GM18519 (cell line): ENCODE results near the gene LRPPRC.
A peak's percentile ranks its signal among the peaks of the same experiment; 100 is the strongest.
"Not testable (repeated sequence)": the region's sequence is repeated elsewhere in the genome, so short reads cannot be mapped to it uniquely, and the experiment has no call there.

Experiments used
- ATAC-seq: cut with Tn5 transposase; IDR thresholded peaks from one replicate; pipeline ENCODE4 v1.9.1; 2021; ENCODE audit warnings: mild to moderate bottlenecking, moderate library complexity; ENCODE audit not compliant: unreplicated experiment, low FRiP score

The LRPPRC gene

DNA sequence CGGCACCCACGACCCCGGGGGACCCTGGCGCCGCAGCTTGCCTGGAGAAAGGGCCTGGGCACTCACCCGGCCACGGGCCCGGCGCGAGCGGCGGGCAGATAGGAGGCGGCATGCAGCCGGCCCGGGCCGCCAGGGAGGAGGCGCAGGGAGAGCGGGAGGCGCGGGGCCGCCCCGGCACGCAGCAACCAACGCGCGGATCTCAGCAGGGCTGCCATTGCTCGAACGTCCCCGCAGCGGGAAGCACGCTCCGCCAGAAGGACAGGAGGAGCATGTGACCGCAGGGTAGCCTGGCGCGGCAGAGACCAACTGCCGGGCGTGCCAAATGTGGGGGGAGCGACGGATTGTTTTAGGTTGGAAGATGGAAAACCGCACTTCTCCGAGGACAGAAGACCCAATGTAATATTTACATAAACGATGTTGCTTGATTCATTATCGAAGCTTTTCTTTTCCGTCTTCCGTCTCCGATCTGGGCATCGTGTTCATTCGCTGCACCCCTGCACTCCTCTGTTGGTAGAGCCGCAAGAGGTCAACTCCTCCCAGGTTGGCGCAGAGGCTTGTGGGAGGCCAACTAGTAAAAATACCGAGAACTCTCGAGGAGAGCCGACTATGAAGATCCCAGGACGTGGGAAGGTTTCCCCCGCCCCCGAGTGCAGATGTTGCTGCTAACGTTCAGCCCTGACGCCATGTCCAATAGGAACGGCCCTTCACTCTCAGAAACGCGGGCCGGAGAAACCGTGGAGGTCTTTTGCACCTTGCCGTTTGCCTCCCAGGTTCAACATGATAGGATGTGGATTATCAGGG, at the start of gene LRPPRC:
Gene LRPPRC (minus strand): TSS at position 257 of the 801 bp plus-strand sequence. CDS start 42 bp downstream, at position 215.
- ATAC-seq: peak; percentile 80

DNA sequence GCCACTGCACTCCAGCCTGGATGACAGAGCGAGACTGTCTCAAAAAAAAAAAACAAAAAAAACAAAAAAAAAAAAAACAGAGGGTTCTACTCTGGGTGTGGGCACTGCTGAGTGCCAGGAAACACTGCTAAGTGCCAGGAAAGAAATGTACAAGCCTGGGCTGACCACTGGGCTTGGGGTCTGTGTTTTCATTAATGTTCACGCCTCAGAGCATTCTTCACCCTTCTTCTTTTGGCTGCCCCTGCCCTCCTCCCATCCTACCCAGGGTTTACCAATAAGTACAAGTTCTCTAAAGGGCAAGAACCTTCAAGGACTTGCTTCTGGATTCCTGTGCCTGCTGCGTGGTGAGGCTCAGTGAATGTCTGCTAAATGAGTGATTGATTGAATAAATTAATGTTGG, 49.3 kb upstream of the LRPPRC start:
- ATAC-seq: no peak

DNA sequence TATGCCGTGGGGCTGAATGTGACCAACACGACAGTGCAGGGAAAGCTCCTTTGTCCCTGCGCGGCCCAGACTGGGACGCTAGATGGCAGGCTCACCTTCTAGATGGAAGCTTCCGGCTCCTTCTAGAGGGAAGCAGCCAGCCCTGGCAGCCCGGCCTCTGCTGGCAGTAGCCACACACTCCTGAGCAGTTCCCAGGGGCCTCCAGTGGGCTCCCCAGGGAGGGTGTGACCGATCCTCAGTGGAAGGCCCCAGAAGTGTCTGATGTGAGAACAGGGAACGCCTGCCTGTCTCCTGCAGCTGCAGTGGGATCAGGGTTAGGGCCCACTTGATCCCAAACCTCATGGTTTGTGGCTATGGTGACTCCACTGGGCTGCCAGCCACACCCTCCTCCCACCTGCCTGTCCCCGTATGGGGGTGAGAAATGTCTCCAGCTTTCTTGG, 48.5 kb upstream of the LRPPRC start:
- ATAC-seq: peak; percentile 91

DNA sequence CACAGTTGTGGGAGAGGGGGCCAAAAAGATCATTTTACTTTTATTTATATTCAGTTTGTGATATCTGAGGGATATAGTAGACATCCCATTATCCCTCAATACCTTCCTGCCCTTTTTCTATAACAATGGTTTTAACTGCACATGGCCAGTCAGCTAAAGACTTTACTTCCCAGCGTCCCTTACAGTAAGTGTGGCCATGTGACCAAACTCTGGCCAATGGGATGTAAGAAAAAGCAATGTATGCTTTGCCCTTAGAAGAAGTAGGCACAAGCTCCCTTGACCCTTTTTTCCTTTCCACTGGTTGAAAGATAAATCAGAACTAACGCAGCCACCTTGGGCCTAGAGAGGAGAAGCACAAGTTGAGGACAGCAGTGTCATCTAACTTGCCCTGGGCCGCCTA, 44.6 kb upstream of the LRPPRC start:
- no peak for ATAC-seq

DNA sequence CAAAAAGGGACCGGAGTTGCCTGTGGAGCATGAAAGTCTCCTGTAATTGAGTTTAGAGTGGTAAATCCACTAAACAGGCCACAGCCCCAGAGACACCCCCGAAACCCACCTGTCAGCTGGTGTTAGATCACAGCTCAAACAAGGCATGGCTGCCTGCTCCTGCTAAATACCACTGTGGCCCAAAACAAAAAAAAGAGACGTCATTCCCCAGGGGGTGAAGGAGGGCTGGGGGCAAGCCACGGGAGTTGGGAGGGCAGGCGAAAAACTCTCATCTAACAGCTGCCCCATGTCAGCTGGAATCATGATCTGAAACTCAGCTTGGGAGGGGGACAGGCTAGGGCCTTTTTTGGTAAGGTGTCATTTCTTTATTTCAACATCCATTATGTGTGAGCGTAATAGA, 42.5 kb upstream of the LRPPRC start:
- ATAC-seq: no peak

DNA sequence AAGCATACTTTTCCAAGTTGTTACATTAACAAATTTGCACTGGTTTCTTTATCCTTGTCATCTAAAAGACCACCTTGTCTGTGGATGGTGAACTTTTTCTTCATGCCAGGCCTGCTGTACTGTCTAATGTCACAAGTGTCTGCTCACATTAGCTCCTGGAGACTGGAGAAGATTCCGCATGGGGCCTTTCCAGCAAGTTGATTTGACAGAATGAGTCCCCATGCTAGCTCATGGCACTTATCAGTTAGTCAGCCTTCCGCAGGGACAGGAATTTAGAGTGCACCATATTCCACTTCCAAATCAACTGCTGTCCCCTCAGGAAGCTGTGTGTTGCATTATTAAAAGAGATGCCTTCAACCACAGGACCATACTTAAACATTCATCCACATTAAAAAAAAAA, 41.4 kb upstream of the LRPPRC start:
- no peak for ATAC-seq

DNA sequence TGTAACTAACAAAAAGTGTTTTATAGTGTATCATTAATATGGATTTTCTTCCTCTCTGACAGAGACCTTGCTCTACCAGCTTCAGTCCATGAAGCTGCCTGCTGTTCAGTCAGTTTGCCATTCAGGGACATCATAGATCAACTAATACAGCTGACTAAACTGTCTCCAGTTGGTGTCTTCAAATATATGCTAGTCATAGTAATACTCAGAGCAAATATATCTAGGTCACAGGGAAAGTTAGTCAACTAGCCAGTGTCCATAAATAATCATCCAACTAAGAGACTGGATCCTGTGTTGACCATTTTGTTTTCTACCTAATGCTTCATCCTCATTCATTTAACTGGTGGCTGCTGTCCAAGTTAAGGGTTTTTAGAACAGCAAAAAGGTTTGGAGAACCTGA, 38.2 kb upstream of the LRPPRC start:
- no peak for ATAC-seq

DNA sequence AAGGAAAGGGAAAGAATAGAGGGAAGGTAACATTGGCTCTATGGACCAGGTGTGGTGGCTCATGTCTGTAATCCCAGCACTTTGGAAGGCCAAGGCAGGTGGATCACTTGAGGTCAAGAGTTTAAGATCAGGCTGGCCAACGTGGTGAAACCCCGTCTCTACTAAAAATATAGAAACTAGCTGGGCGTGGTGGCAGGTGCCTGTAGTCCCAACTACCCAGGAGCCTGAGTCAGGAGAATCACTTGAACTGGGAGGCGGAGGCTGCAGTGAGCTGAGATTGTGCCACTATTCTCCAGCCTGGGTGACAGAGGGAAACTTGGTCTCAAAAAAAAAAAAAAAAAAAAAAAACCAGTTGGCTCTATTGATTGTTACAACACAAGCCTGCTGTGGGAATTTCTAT, 31.3 kb upstream of the LRPPRC start:
- ATAC-seq: not testable (repeated sequence)

DNA sequence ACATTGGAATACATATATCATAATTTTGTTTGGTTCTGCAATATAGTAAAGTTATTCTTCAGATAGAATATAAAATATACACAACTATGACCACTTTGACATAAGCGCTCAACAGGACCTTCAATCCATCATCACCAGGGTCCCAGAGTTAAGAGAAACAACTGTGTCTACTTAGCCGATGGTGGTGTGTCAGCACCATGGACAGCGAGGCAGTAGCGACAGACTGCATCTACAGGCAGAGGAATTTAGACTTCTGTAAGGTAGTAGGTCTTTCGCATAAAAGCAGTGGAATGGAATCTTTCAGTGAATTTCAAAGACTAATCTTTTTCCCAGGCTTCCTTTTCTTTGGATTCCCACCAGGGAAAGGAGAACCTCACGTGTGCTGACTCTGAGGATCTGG, 20.5 kb upstream of the LRPPRC start:
- ATAC-seq: no peak

DNA sequence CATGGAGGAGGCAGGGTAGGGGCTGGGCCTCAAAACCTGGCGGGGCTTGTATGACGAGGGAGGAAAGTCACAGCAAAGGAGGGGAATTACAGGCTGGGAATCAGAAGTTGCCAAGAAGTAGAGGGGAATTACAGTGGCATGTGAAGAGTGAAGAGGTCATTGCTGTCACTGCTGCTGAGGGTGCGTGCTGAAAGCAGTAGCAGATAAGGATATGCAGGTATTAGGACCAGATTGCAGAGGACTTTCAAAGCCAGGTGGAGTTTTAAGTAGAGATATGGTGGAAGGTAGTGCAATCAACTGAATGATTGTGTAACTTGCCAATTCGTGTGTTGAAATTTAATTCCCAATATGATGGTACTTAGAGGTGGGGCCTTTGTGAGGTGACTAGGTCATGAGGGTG, 19.4 kb upstream of the LRPPRC start:
- ATAC-seq: no peak

DNA sequence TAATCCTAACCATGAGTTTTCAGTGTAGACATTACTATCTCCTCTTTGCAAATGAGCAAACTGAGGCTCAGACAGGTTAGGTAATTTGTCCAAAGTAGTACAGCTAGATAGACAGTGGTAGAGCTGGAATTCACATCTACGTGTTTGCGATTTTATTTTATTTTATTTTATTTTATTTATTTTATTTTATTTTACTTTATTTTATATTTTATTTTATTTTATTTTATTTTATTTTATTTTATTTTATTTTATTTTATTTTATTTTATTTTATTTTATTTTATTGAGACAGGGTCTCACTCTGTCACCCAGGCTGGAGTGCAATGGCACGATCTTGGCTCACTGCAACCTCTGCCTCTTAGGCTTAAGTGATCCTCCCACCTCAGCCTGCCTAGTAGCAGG, 17.4 kb upstream of the LRPPRC start:
- not testable (repeated sequence) for ATAC-seq

DNA sequence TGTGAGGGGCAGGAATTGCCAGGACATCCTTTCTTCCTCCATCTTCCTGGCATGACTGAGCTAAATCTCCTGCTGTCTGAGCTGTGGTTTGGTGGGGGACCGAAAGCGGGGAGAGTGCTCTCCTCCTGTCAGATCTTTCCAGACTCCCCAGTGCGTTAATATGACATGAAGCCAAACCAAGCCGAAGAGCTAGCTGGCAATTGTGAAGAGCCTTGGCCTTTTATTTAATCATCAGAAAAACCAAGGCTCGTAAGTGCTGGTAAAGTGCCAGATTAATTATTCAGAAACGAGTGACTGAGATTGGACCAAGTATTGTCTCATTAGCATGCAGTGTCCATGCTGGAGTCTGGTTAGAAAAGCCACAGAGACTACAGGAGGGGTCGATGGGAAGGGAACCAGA, 14.5 kb upstream of the LRPPRC start:
- no peak for ATAC-seq

DNA sequence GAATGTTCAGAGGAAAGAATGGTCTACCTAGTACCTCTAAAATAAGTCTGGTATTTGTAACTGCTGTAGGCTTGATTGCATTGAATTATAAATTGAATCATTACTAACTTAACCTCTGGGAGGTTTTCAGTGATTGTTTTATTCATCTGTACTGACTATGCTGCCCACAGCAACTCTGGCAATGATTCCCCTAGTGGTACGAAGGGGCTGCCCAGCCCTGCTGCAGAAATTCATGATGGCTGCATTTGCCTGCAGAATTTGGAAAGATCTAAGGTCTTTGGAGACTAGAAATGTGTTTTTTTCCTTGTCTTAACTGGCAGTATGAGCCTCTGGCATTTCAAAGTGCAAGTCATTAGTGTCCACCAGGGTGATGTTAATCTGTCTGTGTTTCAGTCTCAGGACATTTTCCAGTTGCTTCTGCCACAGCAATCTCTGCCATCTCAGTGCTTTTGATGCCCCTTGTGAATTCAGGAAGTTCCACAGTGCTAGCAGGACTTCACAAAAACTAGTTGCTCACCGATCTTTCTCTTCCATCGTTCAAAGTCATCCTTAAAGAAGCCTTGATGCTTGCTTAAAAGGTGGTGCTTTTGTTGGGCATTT, 13.4 kb upstream of the LRPPRC start:
- no peak for ATAC-seq

DNA sequence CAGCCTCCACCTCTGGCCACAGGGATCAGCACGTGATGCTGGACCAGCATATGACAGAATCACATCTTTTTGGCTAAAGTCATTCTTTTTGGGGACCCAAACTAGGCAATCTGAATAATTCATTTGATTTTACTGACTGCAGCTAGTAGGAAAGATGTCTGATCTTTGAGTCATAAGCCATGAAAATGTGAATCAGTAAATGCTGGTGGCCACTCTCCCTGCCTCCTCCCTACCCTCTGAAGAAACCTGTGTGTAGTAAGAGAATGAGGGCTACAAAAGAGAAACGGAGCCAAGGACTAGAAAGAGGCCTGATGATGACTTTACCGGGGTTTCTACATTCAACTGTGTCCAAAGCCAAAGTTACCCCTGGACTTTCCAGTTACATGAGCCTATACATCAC, 10.1 kb upstream of the LRPPRC start:
- ATAC-seq: no peak

DNA sequence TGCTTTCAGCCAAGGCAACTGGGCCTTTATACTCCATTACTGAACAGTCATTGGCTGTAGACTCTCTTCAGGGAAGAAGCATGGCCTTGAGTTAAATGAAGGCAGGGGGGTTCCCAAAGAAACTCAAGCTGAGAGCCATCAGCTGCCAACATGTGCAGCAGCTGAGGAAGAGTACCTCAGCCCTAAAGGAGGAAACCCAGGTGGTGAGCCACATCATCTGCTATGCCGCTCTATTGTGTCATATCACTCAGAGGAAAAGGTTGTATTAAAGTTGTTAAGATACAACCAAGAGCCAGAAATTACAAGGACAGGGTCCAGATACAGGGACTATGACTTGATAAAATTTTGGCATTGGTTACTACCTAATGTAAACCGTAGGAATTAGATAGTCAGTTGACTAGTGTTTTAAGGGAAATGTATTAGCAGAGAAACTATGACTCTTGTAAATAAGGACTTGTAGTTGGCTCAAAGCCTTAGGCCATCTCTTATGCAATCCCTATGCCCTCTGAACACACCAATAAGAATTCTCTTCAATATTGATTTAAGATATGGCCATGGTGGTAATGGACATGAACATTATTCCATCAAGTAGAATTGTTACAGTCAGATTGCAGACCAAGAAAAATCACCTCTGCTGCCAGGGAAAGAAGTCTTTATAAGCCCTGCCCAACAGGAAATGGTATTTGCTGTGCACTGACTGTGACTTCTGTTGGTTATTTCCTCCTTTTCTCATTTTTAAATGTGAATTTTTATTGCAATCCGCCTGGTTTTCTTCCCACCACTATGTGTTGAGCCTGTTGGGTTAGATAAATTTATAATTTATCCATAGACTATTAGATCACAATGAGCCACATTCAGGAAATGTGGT, 9.2 kb upstream of the LRPPRC start:
- no peak for ATAC-seq

DNA sequence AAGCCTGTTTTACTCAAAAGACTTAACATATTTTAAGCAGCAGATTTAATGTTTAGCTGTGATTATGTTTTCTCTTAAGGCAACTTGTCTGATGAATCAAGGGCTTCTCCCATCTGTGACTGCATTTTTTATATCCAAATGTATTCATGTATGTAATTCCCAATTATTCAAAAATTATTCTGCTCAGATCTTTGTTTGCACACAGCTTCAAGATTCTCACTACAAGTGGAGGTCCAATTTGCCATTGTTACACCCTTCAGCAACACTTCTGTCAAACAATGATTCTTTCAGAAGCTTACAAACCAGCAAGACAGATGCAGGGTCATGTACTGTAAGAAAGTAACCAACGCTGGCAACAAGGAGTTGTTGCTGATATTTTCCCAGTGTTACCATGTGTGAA, 5.9 kb upstream of the LRPPRC start:
- ATAC-seq: no peak

DNA sequence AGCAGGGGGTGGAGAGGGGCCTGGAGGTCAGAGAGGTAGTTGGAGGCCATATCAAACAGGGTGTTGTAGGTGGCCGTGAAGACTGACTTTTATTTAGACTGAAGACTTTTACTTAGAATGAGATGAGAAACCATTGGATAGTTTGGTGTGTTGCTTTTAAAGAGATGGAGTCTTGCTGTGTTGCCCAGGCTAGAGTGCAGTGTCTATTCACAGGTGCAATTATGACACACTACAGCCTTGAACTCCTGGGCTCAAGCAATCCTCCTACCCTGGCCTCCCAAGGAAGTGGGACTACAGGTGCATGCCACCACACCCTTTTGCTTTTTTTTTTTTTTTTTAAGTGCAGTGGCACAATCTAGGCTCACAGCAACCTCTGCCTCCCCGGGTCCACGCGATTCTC, 2.5 kb upstream of the LRPPRC start:
- no peak for ATAC-seq

DNA sequence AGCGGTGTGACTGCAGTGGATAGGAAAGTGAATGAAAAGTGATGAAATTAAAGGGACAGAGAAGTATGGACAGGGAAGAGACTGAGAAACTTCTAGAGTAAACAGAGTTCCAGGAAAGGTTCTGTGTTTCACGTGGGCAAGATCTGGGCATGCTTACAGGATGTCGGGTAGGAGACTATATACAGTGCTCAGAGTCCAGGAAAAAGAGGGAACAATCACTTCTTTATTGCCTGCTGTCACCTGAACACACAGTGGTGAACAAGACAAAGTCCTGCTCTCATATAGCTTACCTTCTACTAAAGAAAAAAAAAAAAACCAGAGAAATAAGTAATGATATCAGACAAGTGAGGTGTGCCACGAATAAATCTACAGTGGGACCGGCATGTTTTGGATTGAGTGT, 2.4 kb downstream of the LRPPRC start:
- no peak for ATAC-seq

DNA sequence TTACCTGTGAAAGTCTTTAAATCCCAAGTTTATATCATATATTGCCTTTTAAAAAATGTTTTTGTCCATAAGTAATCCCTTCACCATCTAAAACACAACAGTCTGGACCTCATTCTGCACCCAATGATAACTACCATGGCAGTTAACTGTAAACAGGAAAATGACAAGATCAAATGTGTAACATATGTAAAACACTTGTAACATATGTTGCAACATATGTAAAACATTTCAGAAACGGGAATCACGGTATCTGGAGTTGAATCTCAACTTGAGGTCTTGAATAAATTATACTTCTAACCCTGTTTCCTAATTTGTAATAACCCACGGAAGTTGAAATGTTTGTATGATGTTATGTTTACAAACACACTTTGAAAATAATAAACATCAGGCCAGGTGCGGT, 6.2 kb downstream of the LRPPRC start:
- ATAC-seq: no peak

DNA sequence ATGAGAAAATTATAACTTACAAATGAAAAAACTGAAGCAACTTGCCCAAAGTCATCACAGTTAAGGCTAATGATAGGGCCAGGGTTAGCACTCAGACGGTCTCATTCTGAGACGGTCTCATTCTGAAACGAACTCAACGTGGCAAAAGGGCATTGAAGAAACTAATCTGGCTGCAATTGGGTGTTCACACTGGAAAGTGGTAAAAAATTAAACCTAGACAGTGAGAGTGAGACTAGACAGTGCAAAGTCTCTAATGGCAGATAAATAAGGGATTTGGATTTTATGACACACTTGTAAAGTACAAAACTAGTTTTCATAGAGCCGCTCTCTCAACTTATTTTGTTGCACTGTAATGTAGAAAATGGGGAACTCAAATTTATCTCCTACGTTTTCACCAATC, 9.2 kb downstream of the LRPPRC start:
- ATAC-seq: no peak

DNA sequence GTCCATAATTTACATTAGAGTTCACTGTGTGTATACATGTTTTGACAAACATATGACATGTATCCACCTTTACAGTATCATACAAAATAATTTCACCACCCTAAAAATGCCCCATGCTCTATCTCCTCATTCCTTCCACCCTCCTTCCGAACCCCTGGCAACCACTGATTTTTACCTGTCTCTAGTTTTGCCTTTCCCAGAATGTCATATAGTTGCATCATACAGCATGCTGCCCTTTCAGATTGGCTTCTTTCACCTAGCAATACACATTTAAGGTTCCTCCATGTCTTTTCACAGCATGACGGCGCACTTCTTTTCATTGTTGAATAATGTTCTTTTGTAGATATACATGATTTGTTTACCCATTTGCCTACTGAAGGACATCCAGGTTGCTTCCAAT, 10.4 kb downstream of the LRPPRC start:
- no peak for ATAC-seq
